ENCODE data around the gene ROBO2.

GRCh38 chr3:77053795-77054194 is 13.9 kb downstream of the ROBO2 start:
- TF ChIP-seq FOXK2 (IDR thresholded peaks at IDR 0.05) (no peak), ARNT (IDR thresholded peaks at IDR 0.05) (no peak), CTBP1 (IDR thresholded peaks at IDR 0.05; ENCODE audit: borderline replicate concordance) (no peak), ELF4 (IDR thresholded peaks at IDR 0.05) (no peak), FOXM1 (IDR thresholded peaks at IDR 0.05; ENCODE audit: borderline replicate concordance) (no peak), SP1 (IDR thresholded peaks at IDR 0.05) (no peak), FOXA1 (IDR thresholded peaks at IDR 0.05) (no peak), TARDBP (IDR thresholded peaks at IDR 0.05) (no peak)

Measured in HEK293T (cell line).